H1 (cell line): Measurements from ENCODE around the gene ADGRD2. TPM values are rescaled to one million over a fixed set of nuclear protein-coding genes. Genes with fewer than 3 reads are reported as not detected.

Experiments used
- CTCF ChIA-PET: fragments of 300-600 bp; sonication (Branson Sonifier 250); formaldehyde crosslinking; loops from one replicate; lab custom pipeline; 2021; ENCODE audit not compliant: partially characterized antibody; lab: Charles Lee
- POLR2A ChIA-PET: fragments of 300-600 bp; sonication (Branson Sonifier 250); formaldehyde crosslinking; loops from one replicate; lab custom pipeline; 2021; ENCODE audit warnings: inconsistent platforms; ENCODE audit not compliant: partially characterized antibody; lab: Charles Lee
- DNase-seq, 2 experiments: peaks; one replicate each; pipeline versions ENCODE4 v3.0.0 to v3.0.0-alpha.2; 2010 to 2022; ENCODE audit warnings: low spot score in 2 of 2, low read depth in 1 of 2, mixed read lengths in 1 of 2
- FAIRE-seq: peaks from 2 replicates; lab custom pipeline; 2011; peaks lifted over from hg19 to GRCh38; lab: Jason Lieb, UNC
- H2AFZ ChIP-seq: 2 replicates; pipeline ENCODE4 v1.8.1; 2012; ENCODE audit warnings: low read length, inconsistent platforms
- H2AK5ac ChIP-seq: 2 replicates; pipeline ENCODE4 v1.6.1; 2013; ENCODE audit warnings: low read depth, low read length
- H2BK120ac ChIP-seq: replicated peaks from 2 replicates; pipeline ENCODE3; 2013; ENCODE audit warnings: low read depth, low read length, inconsistent platforms
- H2BK12ac ChIP-seq: 2 replicates; pipeline ENCODE4 v1.6.1; 2013; ENCODE audit warnings: low read depth, low read length
- H2BK15ac ChIP-seq: 2 replicates; pipeline ENCODE4 v1.6.1; 2013; ENCODE audit warnings: low read length
- H2BK20ac ChIP-seq: 2 replicates; pipeline ENCODE4 v1.6.1; 2013; ENCODE audit warnings: low read length
- H2BK5ac ChIP-seq: 2 replicates; pipeline ENCODE4 v1.6.1; 2013; ENCODE audit warnings: low read depth, low read length
- H3K14ac ChIP-seq: 2 replicates; pipeline ENCODE4 v1.6.1; 2013; ENCODE audit warnings: inconsistent platforms; ENCODE audit not compliant: insufficient read length
- H3K18ac ChIP-seq: 2 replicates; pipeline ENCODE4 v1.6.1; 2013; ENCODE audit warnings: low read length; ENCODE audit errors: extremely low read depth
- H3K23ac ChIP-seq: 2 replicates; pipeline ENCODE4 v1.6.1; 2013; ENCODE audit warnings: inconsistent platforms; ENCODE audit not compliant: insufficient read length
- H3K23me2 ChIP-seq: 2 replicates; pipeline ENCODE4 v1.6.1; 2013; ENCODE audit warnings: low read depth, low read length
- H3K27ac ChIP-seq: 2 replicates; pipeline ENCODE4 v1.6.1; 2011; ENCODE audit warnings: low read depth, low read length, inconsistent platforms
- H3K27me3 ChIP-seq, 4 experiments: replicated peaks in 1 of 4; 1 replicate in 1 of 4; 2 replicates in 3 of 4; pipeline versions ENCODE4 v1.6.1 to v1.8.1; 2011 to 2013; ENCODE audit warnings: low read length in 3 of 4, mild to moderate bottlenecking in 3 of 4, inconsistent platforms in 2 of 4, mixed read lengths in 2 of 4, moderate library complexity in 1 of 4; ENCODE audit not compliant: control insufficient read depth in 3 of 4, insufficient read depth in 3 of 4; ENCODE audit errors: extremely low read depth in 1 of 4
- H3K36me3 ChIP-seq, 4 experiments: 2 replicates each; pipeline versions ENCODE4 v1.6.1 to v1.8.1; 2011 to 2013; ENCODE audit warnings: mild to moderate bottlenecking in 4 of 4, low read length in 3 of 4, moderate library complexity in 2 of 4, control low read depth in 1 of 4, inconsistent platforms in 1 of 4; ENCODE audit not compliant: insufficient read depth in 4 of 4, control insufficient read depth in 2 of 4
- H3K4ac ChIP-seq: replicated peaks from 2 replicates; pipeline ENCODE3; 2013; ENCODE audit warnings: low read length, low read depth, mixed read lengths, inconsistent platforms; ENCODE audit not compliant: insufficient read length
- H3K4me1 ChIP-seq, 4 experiments: replicated peaks in 1 of 4; 1 replicate in 1 of 4; 2 replicates in 3 of 4; pipeline versions ENCODE4 v1.6.1 to v1.8.1; 2011 to 2013; ENCODE audit warnings: low read length in 3 of 4, inconsistent platforms in 2 of 4, mixed read lengths in 1 of 4; ENCODE audit not compliant: insufficient read depth in 4 of 4, control insufficient read depth in 3 of 4
- H3K4me2 ChIP-seq, 2 experiments: 2 replicates each; pipeline versions ENCODE4 v1.6.1 to v1.8.1; 2011 to 2013; ENCODE audit warnings: low read depth in 2 of 2, low read length in 2 of 2, control low read depth in 1 of 2, inconsistent platforms in 1 of 2, mild to moderate bottlenecking in 1 of 2; ENCODE audit not compliant: insufficient read depth in 1 of 2
- H3K4me3 ChIP-seq, 4 experiments: fragments of 200-600, 300-600 bp in 1 of 4; sonication (generic), shearing (Covaris generic), sonication (Bioruptor Twin) in 1 of 4; 2 replicates each; pipeline versions ENCODE4 v1.5.1 to v1.8.1; 2011 to 2016; ENCODE audit warnings: low read length in 4 of 4, low read depth in 3 of 4, control low read depth in 2 of 4, inconsistent platforms in 2 of 4, mild to moderate bottlenecking in 2 of 4, mixed read lengths in 1 of 4, moderate library complexity in 1 of 4; ENCODE audit not compliant: insufficient read depth in 2 of 4; ENCODE audit errors: extremely low read depth in 1 of 4
- H3K56ac ChIP-seq: replicated peaks from 2 replicates; pipeline ENCODE3; 2013; ENCODE audit warnings: low read depth, mild to moderate bottlenecking, mixed read lengths, low read length, inconsistent platforms; ENCODE audit not compliant: insufficient read length
- H3K79me1 ChIP-seq: 2 replicates; pipeline ENCODE4 v1.6.1; 2013; ENCODE audit warnings: low read depth, low read length, control low read depth
- H3K79me2 ChIP-seq, 2 experiments: 2 replicates each; pipeline versions ENCODE4 v1.6.1 to v1.8.1; 2012 to 2013; ENCODE audit warnings: low read length in 2 of 2, mild to moderate bottlenecking in 2 of 2, inconsistent platforms in 1 of 2; ENCODE audit not compliant: insufficient read depth in 2 of 2, control insufficient read depth in 1 of 2
- H3K9ac ChIP-seq, 4 experiments: replicated peaks in 1 of 4; 1 replicate in 1 of 4; 2 replicates in 3 of 4; pipeline versions ENCODE4 v1.6.1 to v1.8.1; 2011 to 2013; ENCODE audit warnings: low read depth in 3 of 4, low read length in 3 of 4, control low read depth in 2 of 4, mild to moderate bottlenecking in 2 of 4, moderate library complexity in 2 of 4, inconsistent platforms in 1 of 4; ENCODE audit errors: extremely low read depth in 1 of 4
- H3K9me3 ChIP-seq, 2 experiments: 2 replicates each; pipeline versions ENCODE4 v1.6.1 to v1.8.1; 2012 to 2013; ENCODE audit warnings: mild to moderate bottlenecking in 2 of 2, moderate library complexity in 2 of 2, control low read depth in 1 of 2, inconsistent platforms in 1 of 2, low read depth in 1 of 2, low read length in 1 of 2, mixed read lengths in 1 of 2; ENCODE audit not compliant: insufficient read depth in 2 of 2
- H4K20me1 ChIP-seq, 2 experiments: replicated peaks in 1 of 2; 2 replicates each; pipeline versions ENCODE3 to v1.8.1; 2011 to 2013; ENCODE audit warnings: inconsistent platforms in 2 of 2, low read length in 2 of 2, mild to moderate bottlenecking in 1 of 2; ENCODE audit not compliant: insufficient read depth in 2 of 2, control insufficient read depth in 1 of 2
- H4K5ac ChIP-seq: 2 replicates; pipeline ENCODE4 v1.6.1; 2013; ENCODE audit warnings: low read length, low read depth, mixed read lengths, inconsistent platforms; ENCODE audit not compliant: insufficient read length
- H4K8ac ChIP-seq: 2 replicates; pipeline ENCODE4 v1.8.0; 2013; ENCODE audit warnings: mild to moderate bottlenecking, moderate library complexity, low read length, inconsistent platforms; ENCODE audit not compliant: insufficient read depth; ENCODE audit errors: extremely low read depth
- H4K91ac ChIP-seq: replicated peaks from 2 replicates; pipeline ENCODE3; 2013; ENCODE audit warnings: low read length, mixed read lengths, inconsistent platforms; ENCODE audit not compliant: insufficient read length
- BACH1 ChIP-seq: IDR thresholded peaks from 2 replicates; pipeline ENCODE4 v1.6.1; 2012; ENCODE audit warnings: low read length, improper control_type of control experiment
- BCL11A ChIP-seq, 2 experiments: IDR thresholded peaks; one replicate each; pipeline ENCODE4 v1.6.1; 2011; ENCODE audit warnings: low read depth in 2 of 2, low read length in 2 of 2, mild to moderate bottlenecking in 2 of 2
- CHD2 ChIP-seq: IDR thresholded peaks from 2 replicates; pipeline ENCODE4 v1.6.1; 2012; ENCODE audit warnings: low read length, improper control_type of control experiment
- NRF1 ChIP-seq: IDR thresholded peaks from 2 replicates; pipeline ENCODE4 v1.6.1; 2011; ENCODE audit warnings: mild to moderate bottlenecking, low read depth, low read length, improper control_type of control experiment
- SIX5 ChIP-seq: IDR thresholded peaks from 2 replicates; pipeline ENCODE4 v1.6.1; 2011; ENCODE audit warnings: mild to moderate bottlenecking, low read depth, low read length
- TAF1 ChIP-seq: IDR thresholded peaks from 2 replicates; pipeline ENCODE4 v1.6.1; 2011; ENCODE audit warnings: mild to moderate bottlenecking, low read depth, low read length
- ZNF274 ChIP-seq: IDR thresholded peaks from 2 replicates; pipeline ENCODE4 v1.7.0; 2012; ENCODE audit warnings: low read length, borderline replicate concordance; ENCODE audit errors: extremely low read depth
- WGBS, 2 experiments: shearing (Covaris generic) in 1 of 2; methylation state at CpG; one replicate each; pipeline versions ENCODE4 v1.1.6 to v1.1.7; 2013 to 2015; ENCODE audit warnings: low lambda C conversion rate in 2 of 2, mixed read lengths in 2 of 2, inconsistent platforms in 1 of 2, low coverage in 1 of 2, missing lambda C conversion rate in 1 of 2; ENCODE audit not compliant: insufficient replicate concordance in 2 of 2, insufficient coverage in 1 of 2, insufficient read length in 1 of 2; ENCODE audit errors: extremely low coverage in 1 of 2, missing lambda C conversion rate in 1 of 2; 5-methylcytosine and 5-hydroxymethylcytosine counted together
- polyA plus RNA-seq, 7 experiments: library from polyadenylated mRNA; depleted of rRNA in 3 of 7; stranded (reverse) in 5 of 7; unstranded in 2 of 7; fragments of >200 nt in 5 of 7; fragments of 200-250 nt in 2 of 7; gene quantifications; 1 replicate in 5 of 7; 2 replicates in 1 of 7; 4 replicates in 1 of 7; pipeline versions ENCODE4 v1.2.1 to v1.2.3, GENCODE V29; 2011 to 2013; ENCODE audit warnings: missing spikeins in 2 of 7, mixed read lengths in 2 of 7
- total RNA-seq: library from RNA; stranded (reverse); fragmentation: NEBNext Ultra II Directional; extraction: Animal tissue kit (Norgen Biotek cat#: 25700); gene quantifications from 2 replicates; pipeline ENCODE4 v1.2.1, GENCODE V29; 2021

Gene ADGRD2
- total and polyA plus RNA-seq, 2 of the 8 experiments (the other 6 are each of a cell fraction or from before 2014, with no cell fraction given) = 0.41 to 1.4 TPM

DNA sequence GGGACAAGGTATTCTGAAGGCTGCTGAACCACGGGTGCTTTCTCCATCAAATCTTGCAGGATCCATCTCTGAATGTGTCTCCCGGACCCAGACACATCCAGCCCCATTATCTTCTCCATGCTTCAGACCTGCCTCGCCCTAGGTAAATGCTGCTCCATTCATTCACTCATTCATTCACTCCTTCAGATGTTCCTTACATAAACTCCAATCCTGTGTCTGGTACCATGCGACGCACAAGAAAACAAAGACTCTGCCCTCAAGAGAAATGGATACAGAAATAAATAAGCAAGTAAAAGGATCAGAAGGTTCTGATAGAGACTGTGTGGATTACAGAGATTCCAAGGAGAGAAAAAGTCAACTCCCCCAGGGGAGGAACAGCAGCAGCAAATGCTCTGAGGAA, 27.1 kb upstream of the ADGRD2 start:
- no peak overlapping the region for H2AFZ ChIP-seq
- H2BK12ac ChIP-seq = no peak overlapping the region
- no peak overlapping the region for H3K18ac ChIP-seq
- TF ChIP-seq SIX5 = no peak
- TF ChIP-seq ZNF274 = no peak
- no peak for TF ChIP-seq TAF1
- TF ChIP-seq BACH1 = no peak
- no peak for TF ChIP-seq CHD2
- no peak for TF ChIP-seq BCL11A (IDR thresholded peaks at IDR 0.05; ENCODE audit: low read depth in 2 of 2, low read length in 2 of 2)
- no peak for TF ChIP-seq NRF1
- no peaks in the 10 kb centered on the region for H3K23me2 ChIP-seq
- no peak overlapping the region for H3K4me2 ChIP-seq
- no peaks in the 10 kb centered on the region for H4K20me1 ChIP-seq
- FAIRE-seq (no peak), DNase-seq (no peak)
- H3K4me1 ChIP-seq = peaks cover 0 to 2% (median 0%) of the 10 kb centered on the region in 4 experiments; a peak in 3 of 7 replicates
- H4K8ac ChIP-seq = no peak overlapping the region
- 85% methylated on average over 5 of the region's 5 CpGs; no CpG with 5 or more reads in 1 of the 2 experiments for WGBS, 2 experiments
- no peak overlapping the region for H2AK5ac ChIP-seq
- H3K79me2 ChIP-seq = no peaks in the 10 kb centered on the region
- peaks cover 0 to 3% (median 0%) of the 10 kb centered on the region in 4 experiments; a peak in 2 of 7 replicates for H3K27me3 ChIP-seq
- no peak overlapping the region for H3K4me3 ChIP-seq
- CTCF ChIA-PET = interaction anchor here (1.5 kb wide), 1 partner anchor 22 kb away, joined by 4 read pairs; no protein-coding TSS in a partner anchor
- no peak overlapping the region for H2BK20ac ChIP-seq
- no peaks in the 10 kb centered on the region for H3K9me3 ChIP-seq
- no peak overlapping the region for H3K27ac ChIP-seq
- H2BK5ac ChIP-seq = no peak overlapping the region
- no peak overlapping the region for H3K4ac ChIP-seq
- no peak overlapping the region for H3K23ac ChIP-seq
- H3K56ac ChIP-seq = no peak overlapping the region
- H3K14ac ChIP-seq = no peak overlapping the region
- no peak overlapping the region for H3K9ac ChIP-seq
- H4K91ac ChIP-seq = no peak overlapping the region
- POLR2A ChIA-PET = no interaction called here
- H2BK120ac ChIP-seq = no peak overlapping the region
- H2BK15ac ChIP-seq = no peak overlapping the region
- no peaks in the 10 kb centered on the region for H3K79me1 ChIP-seq
- H3K36me3 ChIP-seq = no peaks in the 10 kb centered on the region
- no peak overlapping the region for H4K5ac ChIP-seq
